HG03060 (cell line): ENCODE measurements around the gene CHKA.

Experiments used
- ATAC-seq: cut with Tn5 transposase; IDR thresholded peaks from one replicate; pipeline ENCODE4 v1.9.1; 2021; ENCODE audit warnings: low read depth, moderate number of reproducible peaks; ENCODE audit not compliant: unreplicated experiment

Gene CHKA

GRCh38 chr11:68121067-68121899 is at the start of gene CHKA:
CHKA (minus strand) TSS chr11:68121388; CDS start chr11:68121177, 211 bp downstream.
- peak; percentile 45 for ATAC-seq

DNA sequence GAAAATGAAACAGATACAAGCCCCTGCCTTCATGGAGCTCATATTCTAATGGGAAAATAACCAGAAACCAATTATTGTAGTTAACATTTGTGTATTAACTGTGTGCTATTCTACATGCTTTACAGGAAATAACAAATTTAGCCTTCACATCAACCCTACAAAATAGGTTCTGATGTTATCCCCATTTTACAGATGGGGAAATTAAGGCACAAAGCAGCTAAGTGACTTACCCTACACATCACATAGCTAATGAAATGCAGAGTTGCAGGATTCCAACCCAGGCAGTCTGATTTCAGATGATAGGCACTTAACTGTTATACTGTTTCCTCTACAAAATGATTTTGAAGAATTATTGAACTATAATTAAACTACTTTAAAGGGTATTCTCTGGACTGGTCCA is 48.3 kb upstream of the CHKA start:
- ATAC-seq: no peak

GRCh38 chr11:68168694-68169093 is 47.5 kb upstream of the CHKA start:
- no peak for ATAC-seq

- ATAC-seq: no peak
These were observed 46.3 kb upstream of the CHKA start for GRCh38 chr11:68167474-68167873.

GRCh38 chr11:68166969-68167368 is 45.8 kb upstream of the CHKA start:
- no peak for ATAC-seq

DNA sequence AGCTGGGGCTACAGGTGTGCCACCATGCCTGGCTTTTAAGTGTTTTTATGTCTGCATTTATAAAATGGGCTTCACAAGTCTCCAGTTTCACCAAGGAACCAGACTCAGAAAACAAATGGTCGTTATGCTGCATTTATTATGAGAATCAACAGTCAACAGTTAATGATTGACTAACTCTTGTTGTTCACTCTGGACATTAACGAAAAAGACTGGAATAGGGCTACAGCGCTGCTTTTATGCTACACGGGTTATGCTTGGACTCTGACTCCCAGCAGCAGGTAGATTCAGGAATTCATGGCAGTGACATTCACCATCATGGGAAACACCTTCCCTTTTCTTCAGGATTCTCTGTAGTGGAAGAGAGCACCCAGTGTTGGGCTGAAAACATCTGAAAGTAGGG is 44.4 kb upstream of the CHKA start:
- no peak for ATAC-seq

GRCh38 chr11:68164437-68164836 is 43.2 kb upstream of the CHKA start:
- no peak for ATAC-seq

- no peak for ATAC-seq
These were observed 42.5 kb upstream of the CHKA start for GRCh38 chr11:68163691-68164090.

DNA sequence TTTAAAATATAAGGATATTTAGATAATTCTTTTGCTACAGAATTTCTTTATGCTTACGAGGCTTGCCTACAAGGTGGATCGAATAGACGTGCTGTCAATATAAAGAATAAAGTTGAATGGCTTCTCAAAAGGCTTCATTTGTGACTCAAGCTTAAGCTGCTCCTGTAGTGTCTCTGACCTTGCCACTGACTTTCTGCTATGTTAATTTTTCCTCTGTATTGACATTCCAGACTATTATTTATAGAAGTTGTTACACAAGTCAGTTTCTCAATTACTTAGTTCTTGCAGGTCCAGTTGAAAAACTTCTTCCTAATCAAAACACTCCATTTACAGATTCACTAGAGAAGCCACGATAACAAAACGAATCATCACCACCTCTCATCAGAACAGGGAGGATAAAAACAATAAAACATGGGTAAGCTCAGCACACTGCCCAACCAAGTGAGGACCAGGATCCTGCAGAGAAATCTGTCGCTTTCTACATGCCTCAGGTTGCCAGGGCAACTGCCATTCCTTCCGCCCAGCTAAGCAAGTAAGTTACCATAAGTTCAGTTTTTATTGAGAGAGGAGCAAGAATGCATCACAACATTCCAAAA is 39.0 kb upstream of the CHKA start:
- no peak for ATAC-seq

GRCh38 chr11:68159665-68160064 is 38.5 kb upstream of the CHKA start:
- ATAC-seq: no peak

DNA sequence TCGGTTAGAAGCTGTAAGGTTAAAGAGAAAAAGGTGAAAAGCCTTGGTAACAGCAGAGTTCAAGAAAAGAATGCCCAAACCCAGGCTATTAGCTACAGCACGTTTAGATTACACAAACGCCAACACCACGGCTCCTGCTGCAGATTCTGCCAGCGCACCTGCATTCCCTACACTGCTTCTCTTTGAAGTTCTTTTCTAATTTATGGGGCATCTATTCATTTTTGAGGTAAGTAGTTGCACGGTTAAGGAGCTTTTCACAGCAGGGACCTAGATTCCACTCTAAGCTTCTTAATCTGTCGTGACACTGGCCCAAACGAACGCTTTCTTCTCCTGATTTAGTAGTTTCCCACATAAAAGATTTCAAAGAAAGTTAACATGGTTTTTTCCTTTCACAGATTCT is 38.0 kb upstream of the CHKA start:
- ATAC-seq: no peak

DNA sequence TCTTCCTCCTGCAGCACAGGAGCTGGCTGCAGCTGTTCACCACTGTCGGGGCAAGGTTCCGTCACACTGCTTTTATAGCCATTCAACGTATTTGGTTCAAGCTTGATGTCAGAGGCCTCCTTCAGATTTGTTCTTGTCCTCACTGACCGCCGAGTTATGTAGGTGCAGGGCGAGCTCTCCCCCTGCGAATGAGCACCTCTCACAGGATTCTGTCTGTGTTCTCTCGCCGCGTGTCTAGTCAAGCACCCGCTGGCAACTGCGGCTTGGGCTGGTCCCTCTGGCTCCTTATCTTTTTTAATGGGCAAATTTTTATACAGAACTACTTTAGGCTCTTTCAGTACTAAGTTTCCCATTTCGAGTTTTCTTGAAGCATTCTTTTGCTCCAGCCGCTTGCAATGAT is 37.4 kb upstream of the CHKA start:
- ATAC-seq: no peak

DNA sequence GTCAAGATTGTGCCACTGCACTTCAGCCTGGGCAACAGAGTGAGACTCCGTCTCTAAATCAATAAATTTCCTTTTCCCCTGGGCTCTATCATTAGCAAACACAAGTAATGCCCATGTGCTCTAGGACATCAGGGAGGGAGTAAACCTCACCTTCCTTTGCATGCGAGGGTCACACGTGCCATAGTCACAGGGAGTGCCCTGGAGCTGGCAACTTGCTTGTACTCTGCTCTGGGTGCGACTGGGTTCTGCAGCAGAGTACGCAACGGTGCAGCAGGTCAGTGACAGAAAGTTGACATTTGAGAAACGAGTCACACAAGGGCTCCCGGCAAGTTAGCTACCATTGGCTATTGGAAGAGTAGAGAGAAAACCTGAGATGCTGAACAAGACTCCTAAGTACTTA is 32.6 kb upstream of the CHKA start:
- no peak for ATAC-seq

- no peak for ATAC-seq
These were observed 28.8 kb upstream of the CHKA start for GRCh38 chr11:68150037-68150436.

- ATAC-seq: no peak
These were observed 28.2 kb upstream of the CHKA start for GRCh38 chr11:68149417-68149816.

- no peak for ATAC-seq
These were observed 27.7 kb upstream of the CHKA start for GRCh38 chr11:68148879-68149278.

- ATAC-seq: no peak
These were observed 27.1 kb upstream of the CHKA start for GRCh38 chr11:68148071-68148805.

GRCh38 chr11:68146704-68147474 is 25.7 kb upstream of the CHKA start:
- ATAC-seq: no peak

DNA sequence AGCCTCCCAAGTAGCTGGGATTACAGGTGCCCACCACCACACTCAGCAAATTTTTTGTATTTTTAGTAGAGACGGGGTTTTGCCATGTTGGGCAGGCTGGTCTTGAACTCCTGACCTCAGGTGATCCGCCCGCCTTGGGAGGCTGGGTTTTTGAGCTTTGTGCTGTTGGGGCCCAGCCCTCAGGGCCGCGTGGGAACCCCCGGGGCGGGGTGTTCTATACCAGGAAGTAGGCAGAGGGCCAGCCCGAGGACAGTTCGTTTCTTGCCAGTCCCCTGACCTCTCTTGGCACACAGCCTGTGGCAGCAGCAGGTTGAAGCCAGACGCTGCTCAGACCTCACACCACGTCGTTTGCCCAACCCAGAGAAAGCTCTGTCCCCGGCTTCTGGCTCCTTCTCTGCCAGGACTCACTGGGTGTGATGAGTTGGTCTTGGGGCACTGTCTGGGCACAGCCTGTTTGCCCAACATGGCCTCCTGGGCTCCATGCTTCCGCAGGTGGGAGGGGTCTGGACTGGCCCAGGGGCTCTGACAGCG is 24.9 kb upstream of the CHKA start:
- no peak for ATAC-seq

- ATAC-seq: no peak
These were observed 24.1 kb upstream of the CHKA start for GRCh38 chr11:68145120-68145866.
